Neuronal stem cell (in vitro differentiated cells): ENCODE results near the gene PRR14L.

Experiments
- DNase-seq: peaks from one replicate; pipeline ENCODE4 v3.0.0-alpha.2; 2013; ENCODE audit warnings: low spot score
- H2AFZ ChIP-seq: one replicate; pipeline ENCODE4 v1.6.1; 2013; ENCODE audit warnings: mild to moderate bottlenecking, low read length, inconsistent platforms
- H2AK5ac ChIP-seq: 2 replicates; pipeline ENCODE4 v1.6.1; 2013; ENCODE audit warnings: low read depth, mild to moderate bottlenecking, inconsistent platforms, low read length, moderate library complexity, mixed read lengths
- H2BK120ac ChIP-seq: 2 replicates; pipeline ENCODE4 v1.6.1; 2013; ENCODE audit warnings: low read depth, mild to moderate bottlenecking, inconsistent platforms, low read length, moderate library complexity, mixed read lengths
- H2BK12ac ChIP-seq: one replicate; pipeline ENCODE4 v1.6.1; 2013; ENCODE audit warnings: low read length, inconsistent platforms
- H2BK15ac ChIP-seq: 2 replicates; pipeline ENCODE4 v1.6.1; 2013; ENCODE audit warnings: mild to moderate bottlenecking, low read length, inconsistent platforms, mixed read lengths
- H2BK5ac ChIP-seq: one replicate; pipeline ENCODE4 v1.6.1; 2013; ENCODE audit warnings: inconsistent platforms, mild to moderate bottlenecking, low read length, moderate library complexity
- H3K14ac ChIP-seq: one replicate; pipeline ENCODE4 v1.6.1; 2013; ENCODE audit warnings: low read length, inconsistent platforms
- H3K18ac ChIP-seq: 2 replicates; pipeline ENCODE4 v1.6.1; 2013; ENCODE audit warnings: low read length, inconsistent platforms
- H3K23ac ChIP-seq: 2 replicates; pipeline ENCODE4 v1.6.1; 2013; ENCODE audit warnings: low read depth, mild to moderate bottlenecking, mixed read lengths, low read length, inconsistent platforms; ENCODE audit not compliant: poor library complexity
- H3K27ac ChIP-seq: replicated peaks from 3 replicates; pipeline ENCODE4 v1.5.1; 2013; ENCODE audit warnings: low read length, inconsistent platforms
- H3K27me3 ChIP-seq, 3 experiments: 2 replicates each; pipeline ENCODE4 v1.6.1; 2013; ENCODE audit warnings: low read length in 3 of 3, mild to moderate bottlenecking in 2 of 3, inconsistent platforms in 1 of 3, low read depth in 1 of 3, mixed read lengths in 1 of 3, moderate library complexity in 1 of 3; ENCODE audit not compliant: control insufficient read depth in 3 of 3, insufficient read depth in 3 of 3
- H3K36me3 ChIP-seq, 2 donors: replicated peaks in 1 of 2; 2 replicates each; pipeline ENCODE4 v1.6.1; 2013; ENCODE audit warnings: low read length in 2 of 2; ENCODE audit not compliant: control insufficient read depth in 2 of 2, insufficient read depth in 2 of 2
- H3K4ac ChIP-seq: 2 replicates; pipeline ENCODE4 v1.6.1; 2013; ENCODE audit warnings: inconsistent platforms, mild to moderate bottlenecking, low read length, moderate library complexity
- H3K4me1 ChIP-seq, 2 donors: 1 replicate in 1 of 2; 2 replicates in 1 of 2; pipeline ENCODE4 v1.6.1; 2013; ENCODE audit warnings: low read length in 2 of 2, low read depth in 1 of 2; ENCODE audit not compliant: control insufficient read depth in 2 of 2, insufficient read depth in 1 of 2
- H3K4me2 ChIP-seq: one replicate; pipeline ENCODE4 v1.6.1; 2013; ENCODE audit warnings: mild to moderate bottlenecking, low read length, inconsistent platforms; ENCODE audit not compliant: insufficient read depth, poor library complexity, severe bottlenecking
- H3K4me3 ChIP-seq, 2 donors: 2 replicates each; pipeline ENCODE4 v1.5.1; 2013; ENCODE audit warnings: low read length in 2 of 2, mild to moderate bottlenecking in 2 of 2, inconsistent platforms in 1 of 2, moderate library complexity in 1 of 2
- H3K79me1 ChIP-seq: one replicate; pipeline ENCODE4 v1.6.1; 2013; ENCODE audit warnings: low read depth, mild to moderate bottlenecking, inconsistent platforms, low read length, moderate library complexity
- H3K9ac ChIP-seq: one replicate; pipeline ENCODE4 v1.6.1; 2013; ENCODE audit warnings: mild to moderate bottlenecking, low read depth, low read length, inconsistent platforms; ENCODE audit not compliant: poor library complexity
- H3K9me3 ChIP-seq, 2 donors: replicated peaks in 1 of 2; 2 replicates each; pipeline versions ENCODE3 to v1.6.1; 2013; ENCODE audit warnings: low read length in 2 of 2, mild to moderate bottlenecking in 2 of 2, inconsistent platforms in 1 of 2, low read depth in 1 of 2, mixed read lengths in 1 of 2, moderate library complexity in 1 of 2; ENCODE audit not compliant: control insufficient read depth in 2 of 2, insufficient read depth in 1 of 2
- H4K8ac ChIP-seq: one replicate; pipeline ENCODE4 v1.6.1; 2013; ENCODE audit warnings: low read depth, mild to moderate bottlenecking, inconsistent platforms, low read length, moderate library complexity
- H4K91ac ChIP-seq: one replicate; pipeline ENCODE4 v1.6.1; 2013; ENCODE audit warnings: low read length, low read depth, mild to moderate bottlenecking, inconsistent platforms; ENCODE audit not compliant: poor library complexity
- WGBS, 2 donors: extraction: QIAGEN DNeasy Blood & Tissue Kit; methylation state at CpG; one replicate each; pipeline ENCODE4 v1.1.7; 2013; ENCODE audit warnings: missing lambda C conversion rate in 2 of 2, mixed read lengths in 1 of 2; ENCODE audit not compliant: insufficient read length in 2 of 2, insufficient replicate concordance in 1 of 2; ENCODE audit errors: extremely low coverage in 2 of 2; 5-methylcytosine and 5-hydroxymethylcytosine counted together

PRR14L gene

DNA sequence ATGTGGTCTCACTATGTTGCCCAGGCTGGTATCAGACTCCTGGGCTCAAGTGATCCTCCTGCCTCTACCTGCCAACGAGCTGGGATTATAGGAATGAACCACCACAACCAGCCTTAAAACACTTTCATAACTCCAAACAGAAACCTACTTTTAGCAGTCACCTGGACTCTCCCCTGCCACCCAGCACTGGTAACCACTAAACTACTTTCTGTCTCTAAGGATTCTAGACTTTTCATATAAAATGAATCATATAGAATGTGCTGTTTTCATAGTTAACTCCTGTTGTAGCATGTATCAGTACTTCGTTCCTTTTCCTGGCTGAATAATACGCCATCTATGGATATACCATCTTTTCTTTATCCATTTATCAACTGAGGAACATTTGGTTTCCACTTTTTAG, 58.5 kb downstream of the PRR14L start:
- peaks cover 21 to 83% of the 10 kb centered on the region in 2 donors for H3K36me3 ChIP-seq
- DNase-seq = no peak
- H4K91ac ChIP-seq = no peak overlapping the region
- H3K9ac ChIP-seq = no peak overlapping the region
- no peak overlapping the region for H3K14ac ChIP-seq
- no peaks in the 10 kb centered on the region for H3K4me1 ChIP-seq
- WGBS, 2 donors = no CpG with 5 or more reads among the region's 3 CpGs
- H2BK15ac ChIP-seq = no peak overlapping the region
- no peak overlapping the region for H3K18ac ChIP-seq
- H3K23ac ChIP-seq = no peak overlapping the region
- H3K4me2 ChIP-seq = no peak overlapping the region
- no peaks in the 10 kb centered on the region for H3K79me1 ChIP-seq
- H4K8ac ChIP-seq = no peak overlapping the region
- H2AFZ ChIP-seq = no peak overlapping the region
- H2BK5ac ChIP-seq = no peak overlapping the region
- no peaks in the 10 kb centered on the region for H3K27me3 ChIP-seq
- no peak overlapping the region for H3K27ac ChIP-seq
- no peak overlapping the region for H3K4me3 ChIP-seq
- no peak overlapping the region for H2AK5ac ChIP-seq
- peaks cover 0 to 3% of the 10 kb centered on the region in 2 donors for H3K9me3 ChIP-seq
- no peak overlapping the region for H3K4ac ChIP-seq
- H2BK12ac ChIP-seq = no peak overlapping the region
- no peak overlapping the region for H2BK120ac ChIP-seq

DNA sequence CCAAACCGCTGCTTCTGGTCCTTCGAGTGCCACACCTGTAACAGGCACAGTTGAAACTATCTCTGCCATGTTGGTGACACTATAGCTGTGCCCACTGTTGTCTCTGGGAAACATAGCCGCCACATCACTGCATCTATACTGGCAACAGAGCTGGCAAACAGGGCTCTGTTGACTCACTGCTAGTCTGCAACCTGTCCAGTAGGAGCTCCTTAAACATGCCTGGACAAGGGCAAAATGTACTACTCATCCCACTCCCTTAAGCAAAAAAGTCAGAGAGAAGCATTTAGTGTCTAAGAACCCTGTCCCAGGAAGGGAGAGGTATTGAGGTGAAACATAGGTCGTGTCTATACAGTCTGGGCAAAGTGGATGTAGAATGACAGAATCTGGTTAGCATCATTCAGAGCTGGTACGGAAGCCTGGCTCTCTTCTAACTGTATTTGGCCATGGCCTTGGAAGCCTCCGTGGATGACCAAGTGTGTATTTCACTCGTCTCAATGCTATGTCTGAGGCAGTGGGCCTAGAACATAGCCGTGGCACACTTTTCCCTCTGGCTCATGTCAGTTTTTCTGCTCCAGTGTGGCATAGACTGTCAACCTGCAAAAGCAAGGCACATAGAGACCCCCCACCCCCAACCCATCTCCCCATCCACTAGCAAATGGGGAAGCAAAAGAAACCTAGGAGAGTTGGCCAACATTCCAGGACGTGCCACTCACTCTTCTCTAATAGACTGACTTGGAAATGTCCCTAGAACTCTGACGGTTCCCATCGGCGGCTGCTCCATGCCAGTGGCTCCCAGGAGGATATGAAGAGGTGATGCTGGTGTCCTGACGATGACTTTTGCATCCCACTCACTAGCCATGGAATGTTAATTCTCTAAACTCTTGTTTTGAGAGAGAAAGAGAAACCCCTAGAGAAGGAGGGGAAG, 66.5 kb downstream of the PRR14L start:
- no peak overlapping the region for H3K27ac ChIP-seq
- H3K23ac ChIP-seq = no peak overlapping the region
- no peak overlapping the region for H3K14ac ChIP-seq
- no peaks in the 10 kb centered on the region for H3K9me3 ChIP-seq
- no peak overlapping the region for H3K18ac ChIP-seq
- H3K27me3 ChIP-seq = no peaks in the 10 kb centered on the region
- no peak overlapping the region for H3K4me2 ChIP-seq
- H2BK5ac ChIP-seq = no peak overlapping the region
- H2BK12ac ChIP-seq = no peak overlapping the region
- H3K9ac ChIP-seq = no peak overlapping the region
- H4K8ac ChIP-seq = no peak overlapping the region
- no peaks in the 10 kb centered on the region for H3K79me1 ChIP-seq
- no peak overlapping the region for H2AK5ac ChIP-seq
- DNase-seq = no peak
- H3K4me1 ChIP-seq = no peaks in the 10 kb centered on the region
- H3K4ac ChIP-seq = no peak overlapping the region
- H2BK120ac ChIP-seq = no peak overlapping the region
- peaks cover 24 to 60% of the 10 kb centered on the region in 2 donors for H3K36me3 ChIP-seq
- WGBS, 2 donors = no CpG with 5 or more reads among the region's 13 CpGs
- H4K91ac ChIP-seq = no peak overlapping the region
- no peak overlapping the region for H2AFZ ChIP-seq
- no peak overlapping the region for H3K4me3 ChIP-seq
- H2BK15ac ChIP-seq = no peak overlapping the region

DNA sequence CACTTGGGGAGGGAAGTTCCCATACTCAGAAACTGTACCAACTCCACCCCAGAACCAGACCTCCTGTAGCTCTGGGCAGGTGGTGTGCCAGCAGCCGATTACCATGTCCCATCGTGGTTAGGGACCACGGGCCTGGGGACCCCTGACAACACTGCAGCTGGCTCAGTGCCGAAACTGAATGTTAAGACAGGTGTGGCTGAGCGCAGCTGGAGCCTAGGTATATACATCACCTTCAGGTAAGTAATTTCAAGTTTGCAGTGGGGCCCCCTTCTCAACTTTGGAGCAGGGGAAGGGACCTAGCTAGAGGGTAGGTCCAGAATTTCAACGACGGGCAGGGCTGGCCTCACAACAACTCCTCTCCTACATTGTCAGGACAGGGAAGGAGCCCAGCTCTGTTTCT, 67.2 kb downstream of the PRR14L start:
- Histone ChIP-seq H3K4ac (no peak overlapping the region), H3K14ac (no peak overlapping the region), H3K4me1 (no peaks in the 10 kb centered on the region), H2BK5ac (no peak overlapping the region), H3K27ac (no peak overlapping the region), H3K36me3 (peaks cover 24 to 54% of the 10 kb centered on the region in 2 donors), H2AK5ac (no peak overlapping the region), H3K18ac (no peak overlapping the region), H3K4me3 (no peak overlapping the region), H3K27me3 (no peaks in the 10 kb centered on the region), H2BK120ac (no peak overlapping the region), H3K4me2 (no peak overlapping the region), H3K23ac (no peak overlapping the region), H2BK12ac (no peak overlapping the region), H3K79me1 (no peaks in the 10 kb centered on the region), H2AFZ (no peak overlapping the region), H2BK15ac (no peak overlapping the region), H3K9me3 (no peaks in the 10 kb centered on the region), H4K91ac (no peak overlapping the region), H4K8ac (no peak overlapping the region), H3K9ac (no peak overlapping the region)
- no peak for DNase-seq
- WGBS, 2 donors = no CpG with 5 or more reads among the region's 7 CpGs
